Measurements from ENCODE around the gene FUT2. TPM values are rescaled to one million over a fixed set of nuclear protein-coding genes. Genes with fewer than 3 reads are reported as not detected.
"Not testable (repeated sequence)": the region's sequence is repeated elsewhere in the genome, so short reads cannot be mapped to it uniquely, and the experiment has no call there.

Gene FUT2
- total RNA-seq, 1 donor from 2014 or later: 9.0 TPM

DNA sequence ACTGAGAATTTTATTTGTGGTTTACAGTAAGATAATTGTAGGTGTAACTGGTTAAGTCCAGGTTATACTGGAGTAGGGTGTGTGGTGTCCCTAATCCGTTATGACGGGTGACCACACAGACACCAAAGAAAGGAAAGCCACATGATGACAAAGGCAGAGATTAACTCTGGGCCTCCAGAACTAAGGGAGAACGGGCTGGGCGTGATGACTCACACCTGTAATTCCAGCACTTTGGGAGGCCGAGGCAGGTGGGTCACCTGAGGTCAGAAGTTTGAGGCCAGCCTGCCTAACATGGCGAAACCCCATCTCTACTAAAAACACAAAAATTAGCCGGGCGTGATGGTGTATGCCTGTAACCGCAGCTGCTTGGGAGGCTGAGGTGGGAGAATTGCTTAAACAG, 10.2 kb upstream of the FUT2 start:
- TF ChIP-seq, protein P1, sequence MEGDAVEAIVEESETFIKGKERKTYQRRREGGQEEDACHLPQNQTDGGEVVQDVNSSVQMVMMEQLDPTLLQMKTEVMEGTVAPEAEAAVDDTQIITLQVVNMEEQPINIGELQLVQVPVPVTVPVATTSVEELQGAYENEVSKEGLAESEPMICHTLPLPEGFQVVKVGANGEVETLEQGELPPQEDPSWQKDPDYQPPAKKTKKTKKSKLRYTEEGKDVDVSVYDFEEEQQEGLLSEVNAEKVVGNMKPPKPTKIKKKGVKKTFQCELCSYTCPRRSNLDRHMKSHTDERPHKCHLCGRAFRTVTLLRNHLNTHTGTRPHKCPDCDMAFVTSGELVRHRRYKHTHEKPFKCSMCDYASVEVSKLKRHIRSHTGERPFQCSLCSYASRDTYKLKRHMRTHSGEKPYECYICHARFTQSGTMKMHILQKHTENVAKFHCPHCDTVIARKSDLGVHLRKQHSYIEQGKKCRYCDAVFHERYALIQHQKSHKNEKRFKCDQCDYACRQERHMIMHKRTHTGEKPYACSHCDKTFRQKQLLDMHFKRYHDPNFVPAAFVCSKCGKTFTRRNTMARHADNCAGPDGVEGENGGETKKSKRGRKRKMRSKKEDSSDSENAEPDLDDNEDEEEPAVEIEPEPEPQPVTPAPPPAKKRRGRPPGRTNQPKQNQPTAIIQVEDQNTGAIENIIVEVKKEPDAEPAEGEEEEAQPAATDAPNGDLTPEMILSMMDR (conservative IDR thresholded peaks at IDR 0.05): no peak
- H3K4me1 Mint-ChIP-seq (ENCODE audit: unreplicated experiment): peaks cover 15% of the 10 kb centered on the region
- DNase-seq (ENCODE audit: extremely low spot score, unreplicated experiment): no peak
- H3K27ac Mint-ChIP-seq: peak overlapping the region; percentile 31
- no peak overlapping the region for H3K4me3 Mint-ChIP-seq
- no peaks in the 10 kb centered on the region for H3K36me3 Mint-ChIP-seq
- no peaks in the 10 kb centered on the region for H3K27me3 Mint-ChIP-seq
- H3K9me3 Mint-ChIP-seq: no peaks in the 10 kb centered on the region

DNA sequence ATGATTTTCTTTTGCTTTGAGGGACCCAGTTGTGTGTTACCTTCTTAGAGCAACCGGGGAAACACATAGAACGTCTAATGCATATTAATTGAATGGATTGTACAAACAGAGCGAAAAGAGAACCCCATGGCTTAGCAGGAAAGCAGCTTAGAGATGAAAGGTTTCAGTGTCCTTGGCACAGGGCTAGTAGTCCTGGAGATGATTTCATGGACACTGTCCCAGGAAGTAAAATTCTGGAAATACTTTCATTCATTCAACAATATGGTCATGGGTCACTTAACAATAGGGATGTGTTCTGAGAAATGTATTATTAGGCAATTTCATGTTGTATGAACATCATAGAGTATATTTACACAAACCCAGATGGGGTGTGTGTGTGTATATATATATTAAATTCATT, 9.7 kb upstream of the FUT2 start:
- TF ChIP-seq, protein P1 (conservative IDR thresholded peaks at IDR 0.05): no peak
- peaks cover 15% of the 10 kb centered on the region for H3K4me1 Mint-ChIP-seq (ENCODE audit: unreplicated experiment)

DNA sequence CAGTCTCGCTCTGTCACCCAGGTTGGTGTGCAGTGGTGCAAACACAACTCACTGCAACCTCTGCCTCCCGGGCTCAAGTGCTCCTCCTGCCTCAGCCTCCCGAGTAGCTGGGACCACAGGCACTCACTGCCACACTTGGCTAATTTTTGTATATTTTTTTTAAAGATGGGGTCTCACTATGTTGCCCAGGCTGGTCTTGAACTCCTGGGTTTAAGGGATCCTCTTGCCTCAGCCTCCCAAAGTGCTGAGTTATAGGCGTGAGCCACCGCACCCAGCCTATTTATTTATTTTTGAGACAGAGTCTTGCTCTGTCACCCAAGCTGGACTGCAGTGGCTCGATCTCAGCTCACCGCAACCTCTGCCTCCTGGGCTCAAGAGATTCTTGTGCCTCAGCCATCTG, 9.1 kb upstream of the FUT2 start:
- not testable (repeated sequence) for H3K4me3 Mint-ChIP-seq; DNase-seq (ENCODE audit: extremely low spot score, unreplicated experiment); H3K36me3 Mint-ChIP-seq; H3K9me3 Mint-ChIP-seq; H3K27me3 Mint-ChIP-seq; H3K27ac Mint-ChIP-seq
- H3K4me1 Mint-ChIP-seq (ENCODE audit: unreplicated experiment): peaks cover 15% of the 10 kb centered on the region

More for the DNA sequence above, 9.7 kb upstream of the FUT2 start:
- no peak for DNase-seq (ENCODE audit: extremely low spot score, unreplicated experiment)
- Mint-ChIP-seq H3K27ac (no peak overlapping the region), H3K9me3 (no peaks in the 10 kb centered on the region), H3K27me3 (no peaks in the 10 kb centered on the region), H3K36me3 (no peaks in the 10 kb centered on the region), H3K4me3 (no peak overlapping the region)

DNA sequence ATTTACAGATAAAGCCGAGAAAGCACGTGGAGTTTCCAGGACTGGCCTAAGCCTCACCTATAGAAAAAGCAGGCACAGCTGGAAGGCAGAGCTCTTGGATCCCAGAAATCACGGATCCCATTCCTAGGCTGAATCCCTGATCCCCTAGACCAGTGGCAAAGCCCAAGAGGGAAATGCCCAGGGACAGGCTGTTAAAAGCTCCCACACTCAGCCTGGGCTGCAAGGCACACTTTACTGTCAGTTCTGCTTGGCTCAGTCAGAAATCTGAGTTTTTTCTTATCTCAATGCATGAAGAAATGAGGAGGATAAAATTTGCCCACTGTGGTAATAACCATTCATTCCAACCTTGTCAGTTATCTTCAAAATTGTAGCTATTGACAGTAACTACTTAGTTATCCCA, 8.0 kb upstream of the FUT2 start:
- H3K4me1 Mint-ChIP-seq (ENCODE audit: unreplicated experiment): peaks cover 15% of the 10 kb centered on the region
- no peak for DNase-seq (ENCODE audit: extremely low spot score, unreplicated experiment)
- no peaks in the 10 kb centered on the region for H3K36me3 Mint-ChIP-seq
- H3K27me3 Mint-ChIP-seq: no peaks in the 10 kb centered on the region
- TF ChIP-seq, protein P1 (conservative IDR thresholded peaks at IDR 0.05): no peak
- H3K27ac Mint-ChIP-seq: no peak overlapping the region
- H3K9me3 Mint-ChIP-seq: no peaks in the 10 kb centered on the region
- no peak overlapping the region for H3K4me3 Mint-ChIP-seq

DNA sequence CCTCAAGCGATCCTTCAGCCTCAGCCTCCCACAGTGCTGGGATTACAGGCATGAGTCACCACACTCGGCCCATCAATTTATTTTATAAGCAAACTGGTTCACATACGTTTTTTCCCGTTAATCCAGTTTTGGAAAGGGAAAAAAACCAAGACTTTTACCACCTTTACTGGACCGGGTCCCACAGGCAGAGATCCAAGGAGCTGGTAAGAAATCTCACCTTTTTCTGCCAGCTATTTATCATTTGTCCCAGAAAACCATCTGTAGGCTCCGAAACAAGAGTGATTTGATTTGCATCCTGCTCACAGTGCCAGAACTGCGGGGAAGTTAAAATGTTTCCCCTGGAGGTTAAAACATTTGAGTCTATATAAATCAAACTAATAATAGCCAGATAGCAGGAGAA, 6.3 kb upstream of the FUT2 start:
- TF ChIP-seq, protein P1 (conservative IDR thresholded peaks at IDR 0.05): no peak
- Mint-ChIP-seq H3K4me1 (ENCODE audit: unreplicated experiment) (peaks cover 14% of the 10 kb centered on the region), H3K27me3 (peaks cover 3% of the 10 kb centered on the region), H3K36me3 (peaks cover 3% of the 10 kb centered on the region), H3K9me3 (no peaks in the 10 kb centered on the region), H3K27ac (no peak overlapping the region), H3K4me3 (no peak overlapping the region)
- no peak for DNase-seq (ENCODE audit: extremely low spot score, unreplicated experiment)

DNA sequence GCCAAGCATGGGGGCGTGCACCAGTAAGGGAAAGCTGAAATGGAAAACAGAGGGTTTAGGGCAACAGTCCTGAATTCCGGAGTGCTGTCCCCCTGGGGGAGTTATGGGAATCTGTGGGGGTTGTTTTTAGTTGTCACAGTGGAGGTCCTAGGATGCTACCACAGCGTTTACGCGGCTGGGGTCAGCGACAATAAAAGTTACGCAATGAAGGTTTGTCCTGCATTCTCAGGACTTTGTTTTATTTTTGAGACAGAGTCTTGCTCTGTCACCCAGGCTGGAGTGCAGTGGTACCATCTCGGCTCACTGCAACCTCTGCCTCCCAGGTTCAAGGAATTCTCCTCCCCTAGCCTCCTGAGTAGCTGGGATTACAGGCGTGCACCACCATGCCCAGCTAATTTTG, 2.1 kb upstream of the FUT2 start:
- not testable (repeated sequence) for H3K36me3 Mint-ChIP-seq; H3K4me3 Mint-ChIP-seq; DNase-seq (ENCODE audit: extremely low spot score, unreplicated experiment); H3K9me3 Mint-ChIP-seq
- peak overlapping the region; percentile 29 for H3K27ac Mint-ChIP-seq
- peaks cover 18% of the 10 kb centered on the region for H3K4me1 Mint-ChIP-seq (ENCODE audit: unreplicated experiment)
- H3K27me3 Mint-ChIP-seq: peaks cover 32% of the 10 kb centered on the region
